Hepatocyte (in vitro differentiated cells): ENCODE measurements around the gene ARL14EPL. TPM values are rescaled to one million over a fixed set of nuclear protein-coding genes. Genes with fewer than 3 reads are reported as not detected.

Source experiments
- DNase-seq: peaks from one replicate; pipeline ENCODE4 v3.0.0-alpha.2; 2016; ENCODE audit warnings: low spot score
- H2AFZ ChIP-seq: fragments of 200-600 bp; sonication (generic); 2 replicates; pipeline ENCODE4 v1.6.0; 2016; ENCODE audit warnings: antibody characterized with exemption, mild to moderate bottlenecking
- H3K27ac ChIP-seq: fragments of 200-600 bp; sonication (generic); 2 replicates; pipeline ENCODE4 v1.5.1; 2016; ENCODE audit warnings: mild to moderate bottlenecking
- H3K27me3 ChIP-seq: fragments of 200-600 bp; sonication (generic); 2 replicates; pipeline ENCODE4 v1.6.1; 2016
- H3K36me3 ChIP-seq: fragments of 200-600 bp; sonication (generic); replicated peaks from 2 replicates; pipeline ENCODE4 v1.5.1; 2016; ENCODE audit warnings: low read depth; ENCODE audit not compliant: insufficient read depth
- H3K4me1 ChIP-seq: fragments of 200-600 bp; sonication (generic); 2 replicates; pipeline ENCODE4 v1.5.1; 2016; ENCODE audit warnings: mild to moderate bottlenecking, moderate library complexity; ENCODE audit not compliant: insufficient read depth
- H3K4me2 ChIP-seq: fragments of 200-600 bp; sonication (generic); 2 replicates; pipeline ENCODE4 v1.6.0; 2016
- H3K4me3 ChIP-seq: fragments of 200-600 bp; sonication (generic); 2 replicates; pipeline ENCODE4 v1.5.1; 2016; ENCODE audit warnings: mild to moderate bottlenecking
- H3K79me2 ChIP-seq: fragments of 200-600 bp; sonication (generic); 2 replicates; pipeline ENCODE4 v1.6.0; 2017; ENCODE audit warnings: mild to moderate bottlenecking
- H3K9me2 ChIP-seq: fragments of 200-600 bp; sonication (generic); replicated peaks from 2 replicates; pipeline ENCODE4 v1.6.0; 2017; ENCODE audit warnings: mild to moderate bottlenecking; ENCODE audit not compliant: insufficient read depth
- H3K9me3 ChIP-seq: fragments of 200-600 bp; sonication (generic); 2 replicates; pipeline ENCODE4 v1.5.1; 2016; ENCODE audit warnings: low read depth, mild to moderate bottlenecking
- H4K20me1 ChIP-seq: fragments of 200-600 bp; sonication (generic); 2 replicates; pipeline ENCODE4 v1.6.0; 2016; ENCODE audit warnings: mild to moderate bottlenecking; ENCODE audit not compliant: insufficient read depth, poor library complexity, severe bottlenecking
- CTCF ChIP-seq: fragments of 200-600 bp; sonication (generic); IDR thresholded peaks from 2 replicates; pipeline ENCODE4 v1.5.1; 2016; ENCODE audit warnings: antibody characterized with exemption, mild to moderate bottlenecking; ENCODE audit not compliant: poor library complexity
- EZH2 ChIP-seq: fragments of 200-600 bp; sonication (generic); IDR thresholded peaks from 2 replicates; pipeline ENCODE4 v1.6.1; 2016; ENCODE audit warnings: antibody characterized with exemption, mild to moderate bottlenecking, borderline replicate concordance
- EZH2phosphoT487 ChIP-seq: fragments of 200-600 bp; sonication (generic); IDR thresholded peaks from one replicate; pipeline ENCODE4 v1.6.1; 2018; ENCODE audit warnings: antibody characterized with exemption, mild to moderate bottlenecking, low read depth, moderate library complexity; ENCODE audit not compliant: unreplicated experiment, severe bottlenecking
- WGBS: methylation state at CpG from one replicate; pipeline ENCODE4 v1.1.6; 2016; ENCODE audit warnings: low lambda C conversion rate; ENCODE audit errors: missing lambda C conversion rate; 5-methylcytosine and 5-hydroxymethylcytosine counted together
- polyA plus RNA-seq: library from polyadenylated mRNA; unstranded; fragments of >200 nt; fragmentation: Nextera tagmentation; extraction: Ambion mirVana; gene quantifications from 2 replicates; pipeline ENCODE4 v1.2.1, GENCODE V29; 2016
- total RNA-seq: library from RNA; depleted of rRNA; stranded (reverse); fragments of >200 nt; gene quantifications from 2 replicates; pipeline ENCODE4 v1.2.3, GENCODE V29; 2014

The ARL14EPL gene
- total and polyA plus RNA-seq, 2 experiments from 2014 or later: 0.07 TPM; not detected in 1

- H3K4me3 ChIP-seq: no peak overlapping the region
- H3K9me3 ChIP-seq: no peaks in the 10 kb centered on the region
Measured at GRCh38 chr5:116088062-116088461, 55.8 kb downstream of the ARL14EPL start.

DNA sequence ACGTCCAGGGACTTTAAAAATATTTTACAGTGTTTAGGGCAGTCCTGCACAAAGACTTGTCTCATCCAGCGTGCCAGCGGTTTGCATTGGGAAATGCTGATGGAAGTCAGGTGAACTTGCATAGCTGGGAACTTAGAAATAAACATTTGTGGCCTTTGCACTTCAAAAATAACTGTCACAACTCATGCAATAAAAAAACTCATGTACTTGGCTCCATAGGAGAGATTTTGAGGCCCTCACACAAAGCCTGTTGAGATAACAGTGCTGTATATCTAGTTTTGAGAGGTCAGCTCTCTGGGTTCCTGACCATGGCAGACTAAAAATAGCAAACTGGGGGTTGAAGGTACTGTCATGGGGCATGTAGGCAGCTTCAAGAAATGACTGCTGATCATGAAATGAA, 58.0 kb downstream of the ARL14EPL start:
- no peak for TF ChIP-seq EZH2
- TF ChIP-seq EZH2phosphoT487: no peak
- 82% methylated on average over 3 of the region's 3 CpGs for WGBS
- H3K9me2 ChIP-seq: no peaks in the 10 kb centered on the region

More at GRCh38 chr5:116088062-116088461, 55.8 kb downstream of the ARL14EPL start:
- TF ChIP-seq EZH2: no peak
- no peak for TF ChIP-seq CTCF
- no peak for TF ChIP-seq EZH2phosphoT487
- Histone ChIP-seq H3K9me2 (no peaks in the 10 kb centered on the region), H3K4me1 (peaks cover 21% of the 10 kb centered on the region), H3K79me2 (peaks cover 41% of the 10 kb centered on the region), H3K36me3 (no peaks in the 10 kb centered on the region), H3K27ac (no peak overlapping the region), H3K4me2 (no peak overlapping the region), H3K27me3 (no peaks in the 10 kb centered on the region), H4K20me1 (no peaks in the 10 kb centered on the region), H2AFZ (no peak overlapping the region)
- DNase-seq: no peak

DNA sequence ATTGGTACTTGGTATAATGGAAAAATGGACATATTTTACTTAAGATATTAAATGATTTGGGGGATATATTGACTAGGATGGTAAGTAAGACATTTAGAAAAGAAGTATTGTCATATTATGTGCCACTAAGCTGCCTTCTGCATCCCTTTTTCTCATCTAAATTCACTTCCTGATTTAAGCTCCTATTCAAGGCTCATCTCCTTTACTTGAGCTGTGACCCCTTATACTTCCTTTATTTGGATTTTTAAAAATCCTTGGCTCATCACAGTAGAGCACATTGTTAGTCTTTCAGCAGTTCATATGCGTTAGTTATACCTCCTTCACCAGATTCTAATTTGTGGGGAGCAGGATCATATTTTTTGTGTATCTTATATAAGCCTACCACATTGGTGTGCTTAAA, 59.1 kb downstream of the ARL14EPL start:
- Histone ChIP-seq H3K27ac (no peak overlapping the region), H3K4me3 (no peak overlapping the region), H3K9me2 (no peaks in the 10 kb centered on the region), H3K4me2 (no peak overlapping the region), H2AFZ (no peak overlapping the region), H3K36me3 (no peaks in the 10 kb centered on the region), H3K79me2 (peaks cover 19% of the 10 kb centered on the region), H3K27me3 (no peaks in the 10 kb centered on the region), H4K20me1 (no peaks in the 10 kb centered on the region), H3K9me3 (no peaks in the 10 kb centered on the region), H3K4me1 (peaks cover 11% of the 10 kb centered on the region)
- WGBS: 57% methylated on average over 1 of the region's 1 CpG
- TF ChIP-seq CTCF (no peak), EZH2 (no peak), EZH2phosphoT487 (no peak)
- DNase-seq: no peak

More for the DNA sequence above, 58.0 kb downstream of the ARL14EPL start:
- DNase-seq: peak; percentile 27
- Histone ChIP-seq H2AFZ (no peak overlapping the region), H3K4me1 (peaks cover 15% of the 10 kb centered on the region), H3K27me3 (no peaks in the 10 kb centered on the region), H3K27ac (peak overlapping the region; percentile 34), H4K20me1 (no peaks in the 10 kb centered on the region), H3K79me2 (peaks cover 30% of the 10 kb centered on the region), H3K4me2 (peak overlapping the region; percentile 39), H3K36me3 (no peaks in the 10 kb centered on the region), H3K4me3 (no peak overlapping the region), H3K9me3 (no peaks in the 10 kb centered on the region)

DNA sequence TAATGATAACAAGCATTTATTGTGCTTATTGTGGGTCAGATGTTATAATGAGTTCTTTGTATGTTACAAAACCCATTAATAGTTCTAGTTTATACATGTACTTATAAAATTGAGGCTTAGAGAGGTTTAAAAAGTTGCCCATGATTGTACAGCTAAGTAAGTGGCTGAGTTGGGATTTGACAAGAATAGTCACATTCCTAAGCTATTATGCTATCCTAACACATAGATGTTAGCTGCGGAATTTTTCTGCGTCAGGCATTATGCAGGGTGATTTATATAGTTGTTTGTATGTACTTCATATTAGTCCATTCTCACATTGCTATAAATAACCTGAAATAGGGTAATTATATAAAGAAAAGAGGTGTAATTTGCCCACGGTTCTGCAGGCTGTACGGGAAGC, 65.0 kb downstream of the ARL14EPL start:
- Histone ChIP-seq H3K27ac (no peak overlapping the region), H3K9me3 (no peaks in the 10 kb centered on the region), H3K79me2 (no peaks in the 10 kb centered on the region), H3K36me3 (no peaks in the 10 kb centered on the region), H2AFZ (no peak overlapping the region), H3K9me2 (no peaks in the 10 kb centered on the region), H3K4me2 (no peak overlapping the region), H3K4me1 (no peaks in the 10 kb centered on the region), H3K27me3 (no peaks in the 10 kb centered on the region), H3K4me3 (no peak overlapping the region), H4K20me1 (no peaks in the 10 kb centered on the region)
- 91% methylated on average over 4 of the region's 4 CpGs for WGBS
- no peak for DNase-seq
- TF ChIP-seq CTCF: no peak
- no peak for TF ChIP-seq EZH2phosphoT487
- TF ChIP-seq EZH2: no peak
